OCI-LY7 (cell line): Measurements from ENCODE around the gene GAPDH. TPM values are rescaled to one million over a fixed set of nuclear protein-coding genes. Genes with fewer than 3 reads are reported as not detected.

Experiments
- BruUV-seq: library from RNA; stranded (reverse); fragments of 400-500 nt; replicated peaks from 2 replicates; lab custom pipeline; 2021; lab: Mats Ljungman, UMichigan
- CTCF ChIA-PET: fragments of 300-600 bp; sonication (Branson Sonifier 250); formaldehyde crosslinking; loops from one replicate; lab custom pipeline; 2022; ENCODE audit warnings: antibody characterized with exemption; ENCODE audit not compliant: unreplicated experiment; lab: Charles Lee
- POLR2A ChIA-PET: fragments of 300-600 bp; sonication (Branson Sonifier 250); formaldehyde crosslinking; loops from one replicate; lab custom pipeline; 2022; ENCODE audit warnings: antibody characterized with exemption; lab: Charles Lee
- DNase-seq: peaks from one replicate; pipeline ENCODE4 v3.0.0-alpha.2; 2015; ENCODE audit warnings: low spot score
- H2AFZ ChIP-seq: fragments of 200-600 bp; sonication (generic), shearing (Covaris generic); 2 replicates; pipeline ENCODE4 v1.6.1; 2014; ENCODE audit warnings: mild to moderate bottlenecking, antibody characterized with exemption, low read length, moderate library complexity
- H3K27ac ChIP-seq: fragments of 200-600 bp; sonication (generic); 2 replicates; pipeline ENCODE4 v1.5.1; 2014; ENCODE audit warnings: mixed run types, low read depth, mild to moderate bottlenecking, moderate library complexity, low read length, inconsistent platforms; ENCODE audit not compliant: poor library complexity, severe bottlenecking
- H3K36me3 ChIP-seq: fragments of 200-600 bp; sonication (generic); 2 replicates; pipeline ENCODE4 v1.6.1; 2014; ENCODE audit warnings: mild to moderate bottlenecking, antibody characterized with exemption, low read length, moderate library complexity, mixed read lengths; ENCODE audit not compliant: insufficient read depth
- H3K4me1 ChIP-seq: fragments of 200-600 bp; sonication (generic); 2 replicates; pipeline ENCODE4 v1.5.1; 2014; ENCODE audit warnings: mild to moderate bottlenecking, low read length; ENCODE audit not compliant: insufficient read depth, poor library complexity, severe bottlenecking
- H3K4me2 ChIP-seq: fragments of 200-600 bp; sonication (generic); 2 replicates; pipeline ENCODE4 v1.6.1; 2014; ENCODE audit warnings: mild to moderate bottlenecking, low read length
- H3K4me3 ChIP-seq: fragments of 200-600 bp; sonication (generic); 2 replicates; pipeline ENCODE4 v1.5.1; 2014; ENCODE audit warnings: mild to moderate bottlenecking, low read depth, low read length; ENCODE audit not compliant: poor library complexity, severe bottlenecking
- H3K79me2 ChIP-seq: fragments of 200-600 bp; sonication (generic); 2 replicates; pipeline ENCODE4 v1.6.1; 2016; ENCODE audit warnings: low read depth, mild to moderate bottlenecking, low read length, moderate library complexity, mixed read lengths; ENCODE audit not compliant: insufficient read depth
- H3K9me2 ChIP-seq: fragments of 200-600 bp; sonication (generic); 2 replicates; pipeline ENCODE4 v1.6.1; 2016; ENCODE audit warnings: mild to moderate bottlenecking, low read length, mixed read lengths; ENCODE audit not compliant: insufficient read depth
- H3K9me3 ChIP-seq: fragments of 200-600 bp; sonication (generic); 2 replicates; pipeline ENCODE4 v1.6.1; 2014; ENCODE audit warnings: mild to moderate bottlenecking, mixed run types, low read length, mixed read lengths
- H4K20me1 ChIP-seq: fragments of 200-600 bp; sonication (generic); 2 replicates; pipeline ENCODE4 v1.6.1; 2014; ENCODE audit warnings: mild to moderate bottlenecking, antibody characterized with exemption, low read length, moderate library complexity, mixed read lengths; ENCODE audit not compliant: insufficient read depth
- EZH2phosphoT487 ChIP-seq: fragments of 200-600 bp; sonication (generic); IDR thresholded peaks from 2 replicates; pipeline ENCODE4 v1.6.1; 2018; ENCODE audit warnings: low read depth, borderline replicate concordance, mild to moderate bottlenecking, mixed run types, antibody characterized with exemption, low read length, moderate library complexity, mixed read lengths
- intact Hi-C: fragments of 100-400 bp; cut with micrococcal nuclease; formaldehyde crosslinking; loops from one replicate; pipeline ENCODE4 v1.10.0; 2022; ENCODE audit not compliant: unreplicated experiment
- total RNA-seq, 2 experiments: library from RNA; depleted of rRNA in 1 of 2; stranded (reverse); fragments of >200 nt in 1 of 2; shearing (Covaris generic) in 1 of 2; gene quantifications; 2 replicates each; pipeline ENCODE4 v1.2.3, GENCODE V29; 2014 to 2022
- TF ChIP-seq, protein P1 (sequence below): fragments of 200-600 bp; sonication (generic); conservative IDR thresholded peaks from 2 replicates; pipeline ENCODE4 v1.5.1; 2014; ENCODE audit warnings: mild to moderate bottlenecking, antibody characterized with exemption, low read length, moderate library complexity, mixed read lengths

GAPDH gene
- total RNA-seq, 2 experiments from 2014 or later, result 3,801 to 4,502 TPM

DNA sequence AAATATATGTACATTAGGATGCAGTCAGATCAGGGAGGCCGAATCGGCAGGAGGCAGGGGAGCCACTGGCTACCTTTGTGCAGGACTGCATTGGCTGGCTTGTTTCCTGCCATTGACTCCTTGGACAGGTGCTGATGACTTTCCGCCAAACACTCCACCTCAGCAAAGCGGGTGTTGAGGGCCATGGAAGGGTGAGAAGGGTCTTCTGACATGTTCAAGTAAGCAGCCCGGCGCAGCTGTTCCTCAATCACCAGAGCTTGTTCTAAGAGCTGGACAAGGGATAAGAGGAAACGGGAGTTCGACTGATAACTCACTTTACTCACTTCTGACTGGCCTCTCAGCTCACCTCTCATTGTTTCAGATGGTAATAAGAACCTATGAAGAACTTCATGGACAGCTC lies 38.7 kb downstream of the GAPDH start:
- DNase-seq, result no peak
- Histone ChIP-seq H3K4me1 (peaks cover 10% of the 10 kb centered on the region), H3K27ac (no peak overlapping the region), H3K9me3 (no peaks in the 10 kb centered on the region), H2AFZ (no peak overlapping the region), H3K79me2 (peaks cover under 1% of the 10 kb centered on the region; the same call in 1 of the 2 replicates), H3K4me2 (no peak overlapping the region), H4K20me1 (no peaks in the 10 kb centered on the region), H3K9me2 (no peaks in the 10 kb centered on the region), H3K36me3 (peaks cover 85% of the 10 kb centered on the region), H3K4me3 (no peak overlapping the region)
- CTCF ChIA-PET, result no interaction called here
- TF ChIP-seq EZH2phosphoT487, result no peak
- TF ChIP-seq, protein P1, sequence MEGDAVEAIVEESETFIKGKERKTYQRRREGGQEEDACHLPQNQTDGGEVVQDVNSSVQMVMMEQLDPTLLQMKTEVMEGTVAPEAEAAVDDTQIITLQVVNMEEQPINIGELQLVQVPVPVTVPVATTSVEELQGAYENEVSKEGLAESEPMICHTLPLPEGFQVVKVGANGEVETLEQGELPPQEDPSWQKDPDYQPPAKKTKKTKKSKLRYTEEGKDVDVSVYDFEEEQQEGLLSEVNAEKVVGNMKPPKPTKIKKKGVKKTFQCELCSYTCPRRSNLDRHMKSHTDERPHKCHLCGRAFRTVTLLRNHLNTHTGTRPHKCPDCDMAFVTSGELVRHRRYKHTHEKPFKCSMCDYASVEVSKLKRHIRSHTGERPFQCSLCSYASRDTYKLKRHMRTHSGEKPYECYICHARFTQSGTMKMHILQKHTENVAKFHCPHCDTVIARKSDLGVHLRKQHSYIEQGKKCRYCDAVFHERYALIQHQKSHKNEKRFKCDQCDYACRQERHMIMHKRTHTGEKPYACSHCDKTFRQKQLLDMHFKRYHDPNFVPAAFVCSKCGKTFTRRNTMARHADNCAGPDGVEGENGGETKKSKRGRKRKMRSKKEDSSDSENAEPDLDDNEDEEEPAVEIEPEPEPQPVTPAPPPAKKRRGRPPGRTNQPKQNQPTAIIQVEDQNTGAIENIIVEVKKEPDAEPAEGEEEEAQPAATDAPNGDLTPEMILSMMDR, result no peak
- BruUV-seq, result no TSS peak
- intact Hi-C loops, result no loop called here
- POLR2A ChIA-PET, result interaction anchor here (0.6 kb wide), 1 partner anchor 39 kb away, joined by 3 read pairs; no protein-coding TSS in a partner anchor

DNA sequence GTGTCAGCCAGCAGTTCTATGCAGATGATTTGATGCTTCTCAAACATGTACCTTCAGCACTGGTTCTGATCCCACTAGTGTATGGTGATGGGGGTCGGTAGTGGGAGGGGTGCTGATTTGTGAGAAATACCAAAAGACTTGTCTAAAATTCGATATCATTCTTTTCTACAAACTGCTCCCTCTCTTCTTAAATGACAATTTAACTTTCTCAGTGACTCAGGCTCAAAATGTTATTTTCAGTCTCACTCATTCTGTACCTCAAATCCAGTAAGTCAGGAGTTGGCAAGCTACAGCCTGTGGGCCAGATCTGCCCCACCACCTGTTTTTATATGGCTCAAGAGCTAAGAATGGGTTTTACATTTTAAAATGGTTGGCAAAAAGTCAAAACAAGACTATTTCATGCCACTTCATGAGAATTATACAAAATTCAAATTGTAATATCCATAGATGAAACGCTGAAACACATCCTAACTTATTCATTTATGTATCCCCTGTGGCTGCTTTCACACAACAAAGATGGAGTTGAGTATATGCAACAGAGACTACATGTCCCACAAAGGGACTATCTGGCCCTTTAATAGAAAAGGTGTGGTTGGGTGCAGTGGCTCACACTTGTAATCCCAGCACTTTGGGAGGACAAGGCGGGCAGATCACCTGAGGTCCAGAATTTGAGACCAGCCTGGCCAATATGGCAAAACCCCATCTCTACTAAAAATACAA lies 40.4 kb downstream of the GAPDH start:
- POLR2A ChIA-PET, result no interaction called here

More for the DNA sequence above, 40.4 kb downstream of the GAPDH start:
- intact Hi-C loops, result no loop called here
- Histone ChIP-seq H3K9me2 (no peaks in the 10 kb centered on the region), H3K27ac (no peak overlapping the region), H3K79me2 (no peaks in the 10 kb centered on the region), H3K4me3 (no peak overlapping the region), H3K4me2 (no peak overlapping the region), H3K9me3 (no peaks in the 10 kb centered on the region), H2AFZ (no peak overlapping the region), H4K20me1 (no peaks in the 10 kb centered on the region), H3K36me3 (peaks cover 91% of the 10 kb centered on the region), H3K4me1 (peaks cover 3% of the 10 kb centered on the region)
- BruUV-seq, result no TSS peak
- no peak for DNase-seq
- CTCF ChIA-PET, result no interaction called here
- no peak for TF ChIP-seq EZH2phosphoT487
- TF ChIP-seq, protein P1, result no peak
